ENCODE data around the gene TMEM35B.
"Not testable (repeated sequence)": the region's sequence is repeated elsewhere in the genome, so short reads cannot be mapped to it uniquely, and the experiment has no call there.

The TMEM35B gene

GRCh38 chr1:34985609-34985904, 410 bp upstream of the TMEM35B start:
- peak overlapping the region; percentile 89 for H3K27ac Mint-ChIP-seq
- H3K9me3 Mint-ChIP-seq; H3K27me3 Mint-ChIP-seq; intact Hi-C loops (cut with micrococcal nuclease): not testable (repeated sequence)
- peak overlapping the region; percentile 88 for H3K4me3 Mint-ChIP-seq
- peaks cover 72% of the 10 kb centered on the region for H3K36me3 Mint-ChIP-seq (ENCODE audit: low read depth)
- peaks cover 27% of the 10 kb centered on the region for H3K4me1 Mint-ChIP-seq (ENCODE audit: low read depth)

GRCh38 chr1:34984435-34984792, 733 bp downstream of the TMEM35B start:
- peaks cover 27% of the 10 kb centered on the region for H3K4me1 Mint-ChIP-seq (ENCODE audit: low read depth)
- H3K4me3 Mint-ChIP-seq: peak overlapping the region; percentile 88

GRCh38 chr1:34983700-34984355, 1.3 kb downstream of the TMEM35B start:
- Mint-ChIP-seq H3K4me1 (ENCODE audit: low read depth) (peaks cover 31% of the 10 kb centered on the region), H3K27me3 (no peaks in the 10 kb centered on the region), H3K27ac (peak overlapping the region; percentile 89), H3K4me3 (peak overlapping the region; percentile 88), H3K9me3 (no peaks in the 10 kb centered on the region), H3K36me3 (ENCODE audit: low read depth) (peaks cover 63% of the 10 kb centered on the region)
- intact Hi-C loops (cut with micrococcal nuclease): no loop called here

More at GRCh38 chr1:34984435-34984792, 733 bp downstream of the TMEM35B start:
- intact Hi-C loops (cut with micrococcal nuclease): no loop called here
- Mint-ChIP-seq H3K9me3 (no peaks in the 10 kb centered on the region), H3K27ac (peak overlapping the region; percentile 89), H3K27me3 (no peaks in the 10 kb centered on the region), H3K36me3 (ENCODE audit: low read depth) (peaks cover 63% of the 10 kb centered on the region)

GRCh38 chr1:34982820-34983376, 2.2 kb downstream of the TMEM35B start:
- no peak overlapping the region for H3K4me3 Mint-ChIP-seq
- intact Hi-C loops (cut with micrococcal nuclease): no loop called here
- H3K27me3 Mint-ChIP-seq: no peaks in the 10 kb centered on the region
- H3K36me3 Mint-ChIP-seq (ENCODE audit: low read depth): peaks cover 58% of the 10 kb centered on the region
- no peaks in the 10 kb centered on the region for H3K9me3 Mint-ChIP-seq
- peaks cover 38% of the 10 kb centered on the region for H3K4me1 Mint-ChIP-seq (ENCODE audit: low read depth)
- no peak overlapping the region for H3K27ac Mint-ChIP-seq

GRCh38 chr1:34980715-34981114, 4.4 kb downstream of the TMEM35B start:
- Mint-ChIP-seq H3K9me3 (no peaks in the 10 kb centered on the region), H3K36me3 (ENCODE audit: low read depth) (peaks cover 65% of the 10 kb centered on the region), H3K4me3 (no peak overlapping the region), H3K27me3 (no peaks in the 10 kb centered on the region), H3K27ac (no peak overlapping the region), H3K4me1 (ENCODE audit: low read depth) (peaks cover 44% of the 10 kb centered on the region)
- intact Hi-C loops (cut with micrococcal nuclease): no loop called here

- H3K4me1 Mint-ChIP-seq (ENCODE audit: low read depth): peaks cover 39% of the 10 kb centered on the region
- H3K9me3 Mint-ChIP-seq: no peaks in the 10 kb centered on the region
- H3K27me3 Mint-ChIP-seq: no peaks in the 10 kb centered on the region
- peaks cover 54% of the 10 kb centered on the region for H3K36me3 Mint-ChIP-seq (ENCODE audit: low read depth)
- intact Hi-C loops (cut with micrococcal nuclease): no loop called here
- H3K4me3 Mint-ChIP-seq: no peak overlapping the region
- H3K27ac Mint-ChIP-seq: no peak overlapping the region
Measured at GRCh38 chr1:34978921-34979320, 6.2 kb downstream of the TMEM35B start.

- H3K27ac Mint-ChIP-seq: no peak overlapping the region
- H3K27me3 Mint-ChIP-seq: no peaks in the 10 kb centered on the region
- intact Hi-C loops (cut with micrococcal nuclease): no loop called here
- no peaks in the 10 kb centered on the region for H3K9me3 Mint-ChIP-seq
- H3K4me1 Mint-ChIP-seq (ENCODE audit: low read depth): peaks cover 30% of the 10 kb centered on the region
- H3K4me3 Mint-ChIP-seq: no peak overlapping the region
- peaks cover 47% of the 10 kb centered on the region for H3K36me3 Mint-ChIP-seq (ENCODE audit: low read depth)
Measured at GRCh38 chr1:34977858-34978257, 7.3 kb downstream of the TMEM35B start.

GRCh38 chr1:34977210-34977471, 8.0 kb downstream of the TMEM35B start:
- H3K4me1 Mint-ChIP-seq (ENCODE audit: low read depth): peaks cover 27% of the 10 kb centered on the region
- no peak overlapping the region for H3K4me3 Mint-ChIP-seq
- peaks cover 40% of the 10 kb centered on the region for H3K36me3 Mint-ChIP-seq (ENCODE audit: low read depth)
- intact Hi-C loops (cut with micrococcal nuclease): no loop called here
- H3K9me3 Mint-ChIP-seq: no peaks in the 10 kb centered on the region
- peaks cover 5% of the 10 kb centered on the region for H3K27me3 Mint-ChIP-seq
- no peak overlapping the region for H3K27ac Mint-ChIP-seq

GRCh38 chr1:34976384-34977209, 8.6 kb downstream of the TMEM35B start:
- peaks cover 27% of the 10 kb centered on the region for H3K4me1 Mint-ChIP-seq (ENCODE audit: low read depth)
- H3K27me3 Mint-ChIP-seq: peaks cover 8% of the 10 kb centered on the region
- no peak overlapping the region for H3K4me3 Mint-ChIP-seq
- H3K36me3 Mint-ChIP-seq (ENCODE audit: low read depth): peaks cover 34% of the 10 kb centered on the region
- no peaks in the 10 kb centered on the region for H3K9me3 Mint-ChIP-seq
- H3K27ac Mint-ChIP-seq: peak overlapping the region; percentile 48
- intact Hi-C loops (cut with micrococcal nuclease): no loop called here

- Mint-ChIP-seq H3K4me3 (no peak overlapping the region), H3K27me3 (peaks cover 11% of the 10 kb centered on the region), H3K36me3 (ENCODE audit: low read depth) (peaks cover 28% of the 10 kb centered on the region), H3K4me1 (ENCODE audit: low read depth) (peaks cover 27% of the 10 kb centered on the region), H3K27ac (peak overlapping the region; percentile 48), H3K9me3 (no peaks in the 10 kb centered on the region)
- intact Hi-C loops (cut with micrococcal nuclease): no loop called here
Measured at GRCh38 chr1:34975771-34976170, 9.4 kb downstream of the TMEM35B start.

- Mint-ChIP-seq H3K36me3 (ENCODE audit: low read depth) (peaks cover 26% of the 10 kb centered on the region), H3K27me3 (peaks cover 11% of the 10 kb centered on the region), H3K4me1 (ENCODE audit: low read depth) (peaks cover 27% of the 10 kb centered on the region), H3K4me3 (no peak overlapping the region), H3K9me3 (no peaks in the 10 kb centered on the region), H3K27ac (no peak overlapping the region)
- intact Hi-C loops (cut with micrococcal nuclease): no loop called here
Measured at GRCh38 chr1:34975338-34975737, 9.8 kb downstream of the TMEM35B start.

GRCh38 chr1:34974626-34975025, 10.5 kb downstream of the TMEM35B start:
- no peak overlapping the region for H3K4me3 Mint-ChIP-seq
- H3K36me3 Mint-ChIP-seq (ENCODE audit: low read depth): peaks cover 26% of the 10 kb centered on the region
- H3K27me3 Mint-ChIP-seq: peaks cover 11% of the 10 kb centered on the region
- intact Hi-C loops (cut with micrococcal nuclease): no loop called here
- peaks cover 27% of the 10 kb centered on the region for H3K4me1 Mint-ChIP-seq (ENCODE audit: low read depth)
- H3K9me3 Mint-ChIP-seq: no peaks in the 10 kb centered on the region
- no peak overlapping the region for H3K27ac Mint-ChIP-seq

GRCh38 chr1:34973326-34973725, 11.8 kb downstream of the TMEM35B start:
- no peaks in the 10 kb centered on the region for H3K9me3 Mint-ChIP-seq
- peaks cover 18% of the 10 kb centered on the region for H3K4me1 Mint-ChIP-seq (ENCODE audit: low read depth)
- H3K27ac Mint-ChIP-seq: no peak overlapping the region
- peaks cover 18% of the 10 kb centered on the region for H3K36me3 Mint-ChIP-seq (ENCODE audit: low read depth)
- H3K27me3 Mint-ChIP-seq: peaks cover 11% of the 10 kb centered on the region
- no peak overlapping the region for H3K4me3 Mint-ChIP-seq
- intact Hi-C loops (cut with micrococcal nuclease): no loop called here

GRCh38 chr1:34970829-34971228, 14.3 kb downstream of the TMEM35B start:
- Mint-ChIP-seq H3K27me3 (peaks cover 13% of the 10 kb centered on the region), H3K4me3 (no peak overlapping the region)

More at GRCh38 chr1:34970829-34971228, 14.3 kb downstream of the TMEM35B start:
- intact Hi-C loops (cut with micrococcal nuclease): no loop called here
- H3K27ac Mint-ChIP-seq: no peak overlapping the region
- H3K4me1 Mint-ChIP-seq (ENCODE audit: low read depth): peaks cover 9% of the 10 kb centered on the region
- H3K9me3 Mint-ChIP-seq: no peaks in the 10 kb centered on the region
- peaks cover under 1% of the 10 kb centered on the region for H3K36me3 Mint-ChIP-seq (ENCODE audit: low read depth)

Measured in dendritic cell treated with granulocyte-macrophage colony-stimulating factor and Interleukin-4, amounts not matched to agents 40 ng/mL and 50 ng/mL, for 4 days (primary cell).